Vagina (tissue), 2 donors: ENCODE data around the gene FGFRL1. TPM values are rescaled to one million over a fixed set of nuclear protein-coding genes. Genes with fewer than 3 reads are reported as not detected.

Source experiments
- DNase-seq, 2 donors: peaks; one replicate each; pipeline ENCODE4 v3.0.0-alpha.2; 2017; ENCODE audit errors: extremely low spot score in 2 of 2
- H3K27ac ChIP-seq: fragments of 200-600 bp; sonication (generic); one replicate; pipeline ENCODE4 v1.5.1; 2019
- H3K27me3 ChIP-seq: fragments of 200-600 bp; sonication (generic); one replicate; pipeline ENCODE4 v1.5.1; 2019
- H3K36me3 ChIP-seq, 2 donors: fragments of 200-600 bp; sonication (generic); one replicate each; pipeline ENCODE4 v1.5.1; 2017 to 2019
- H3K4me1 ChIP-seq: fragments of 200-600 bp; sonication (generic); one replicate; pipeline ENCODE4 v1.5.1; 2019
- H3K4me3 ChIP-seq, 2 donors: fragments of 200-600 bp; sonication (generic); 1 replicate in 1 of 2; 2 replicates in 1 of 2; pipeline ENCODE4 v1.5.1; 2016 to 2019
- H3K9me3 ChIP-seq: fragments of 200-600 bp; sonication (generic); one replicate; pipeline ENCODE4 v1.5.1; 2019
- CTCF ChIP-seq, 3 experiments: fragments of 450-650 bp in 2 of 3; fragments of 200-600 bp in 1 of 3; sonication (generic) in 1 of 3; IDR thresholded peaks; one replicate each; pipeline ENCODE4 v1.5.1; 2017 to 2019; ENCODE audit warnings: antibody characterized with exemption in 3 of 3, mild to moderate bottlenecking in 2 of 3, moderate library complexity in 2 of 3
- POLR2A ChIP-seq, 2 donors: fragments of 450-650 bp; IDR thresholded peaks; one replicate each; pipeline ENCODE4 v1.6.1; 2017; ENCODE audit warnings: antibody characterized with exemption in 2 of 2, mild to moderate bottlenecking in 2 of 2, moderate library complexity in 2 of 2
- POLR2AphosphoS5 ChIP-seq, 2 donors: sonication (generic); formaldehyde crosslinking; IDR thresholded peaks; one replicate each; pipeline ENCODE4 v1.9.0; 2017; ENCODE audit warnings: antibody characterized with exemption in 2 of 2, mild to moderate bottlenecking in 2 of 2, low read depth in 1 of 2; ENCODE audit not compliant: insufficient read depth in 1 of 2
- intact Hi-C: fragments of 100-400 bp; cut with DNase I; formaldehyde crosslinking; loops from one replicate; pipeline ENCODE4 v1.15.1; 2023
- total RNA-seq: library from RNA; depleted of rRNA; stranded (reverse); fragments of >200 nt; gene quantifications from one replicate; pipeline ENCODE4 v1.2.3, GENCODE V29; 2016

Gene FGFRL1
- total RNA-seq, 1 donor from 2014 or later = 20.9 TPM

- peaks cover 5% of the 10 kb centered on the region for H3K4me1 ChIP-seq
- no peak overlapping the region for H3K27ac ChIP-seq
- no peak for TF ChIP-seq CTCF (IDR thresholded peaks at IDR 0.05)
- TF ChIP-seq POLR2A (IDR thresholded peaks at IDR 0.05) = no peak
- TF ChIP-seq POLR2AphosphoS5 (IDR thresholded peaks at IDR 0.05; ENCODE audit: insufficient read depth in 1 of 2, low read depth in 1 of 2) = no peak
- no peak for DNase-seq
- no peaks in the 10 kb centered on the region for H3K9me3 ChIP-seq
- H3K4me3 ChIP-seq = no peak overlapping the region
- intact Hi-C loops = no loop called here
- H3K36me3 ChIP-seq = no peaks in the 10 kb centered on the region
- H3K27me3 ChIP-seq = no peaks in the 10 kb centered on the region
Observed at GRCh38 chr4:1056671-1057402, 45.4 kb downstream of the FGFRL1 start.

GRCh38 chr4:1057403-1057745, 45.9 kb downstream of the FGFRL1 start:
- H3K27ac ChIP-seq = no peak overlapping the region
- intact Hi-C loops = no loop called here
- no peaks in the 10 kb centered on the region for H3K9me3 ChIP-seq
- no peaks in the 10 kb centered on the region for H3K36me3 ChIP-seq
- H3K4me3 ChIP-seq = no peak overlapping the region
- DNase-seq = no peak
- TF ChIP-seq CTCF (IDR thresholded peaks at IDR 0.05) = no peak
- no peak for TF ChIP-seq POLR2AphosphoS5 (IDR thresholded peaks at IDR 0.05; ENCODE audit: insufficient read depth in 1 of 2, low read depth in 1 of 2)
- no peak for TF ChIP-seq POLR2A (IDR thresholded peaks at IDR 0.05)
- H3K27me3 ChIP-seq = no peaks in the 10 kb centered on the region
- H3K4me1 ChIP-seq = peaks cover 2% of the 10 kb centered on the region

- H3K4me1 ChIP-seq = no peaks in the 10 kb centered on the region
- intact Hi-C loops = no loop called here
- no peak overlapping the region for H3K4me3 ChIP-seq
- DNase-seq = no peak
- TF ChIP-seq POLR2AphosphoS5 (IDR thresholded peaks at IDR 0.05; ENCODE audit: insufficient read depth in 1 of 2, low read depth in 1 of 2) (no peak), CTCF (IDR thresholded peaks at IDR 0.05) (no peak), POLR2A (IDR thresholded peaks at IDR 0.05) (no peak)
- no peak overlapping the region for H3K27ac ChIP-seq
- H3K9me3 ChIP-seq = no peaks in the 10 kb centered on the region
- no peaks in the 10 kb centered on the region for H3K36me3 ChIP-seq
- H3K27me3 ChIP-seq = no peaks in the 10 kb centered on the region
Observed at GRCh38 chr4:1058198-1058996, 47.0 kb downstream of the FGFRL1 start.

GRCh38 chr4:1058997-1059665, 47.7 kb downstream of the FGFRL1 start:
- no peak for DNase-seq
- Histone ChIP-seq H3K27ac (no peak overlapping the region), H3K4me1 (no peaks in the 10 kb centered on the region), H3K36me3 (no peaks in the 10 kb centered on the region), H3K27me3 (no peaks in the 10 kb centered on the region), H3K4me3 (no peak overlapping the region), H3K9me3 (no peaks in the 10 kb centered on the region)
- TF ChIP-seq POLR2AphosphoS5 (IDR thresholded peaks at IDR 0.05; ENCODE audit: insufficient read depth in 1 of 2, low read depth in 1 of 2) = no peak
- TF ChIP-seq POLR2A (IDR thresholded peaks at IDR 0.05) = no peak
- no peak for TF ChIP-seq CTCF (IDR thresholded peaks at IDR 0.05)
- intact Hi-C loops = no loop called here
